Upper lobe of right lung (tissue), 1 donor: Measurements from ENCODE around the gene MAJIN. TPM values are rescaled to one million over a fixed set of nuclear protein-coding genes. Genes with fewer than 3 reads are reported as not detected.

Source experiments
- ATAC-seq: fragments of 200-7000 bp; cut with Tn5 transposase; one replicate; pipeline ENCODE4 v1.9.1; 2020; ENCODE audit warnings: mild to moderate bottlenecking, moderate library complexity
- DNase-seq: peaks from one replicate; pipeline ENCODE4 v3.0.0-alpha.2; 2020
- H3K27ac ChIP-seq: fragments of 200-600 bp; one replicate; pipeline ENCODE4 v1.8.0; 2022
- H3K27me3 ChIP-seq: fragments of 200-600 bp; one replicate; pipeline ENCODE4 v1.8.0; 2022; ENCODE audit warnings: mild to moderate bottlenecking
- H3K36me3 ChIP-seq: fragments of 200-600 bp; one replicate; pipeline ENCODE4 v1.8.0; 2022
- H3K4me1 ChIP-seq: fragments of 200-600 bp; one replicate; pipeline ENCODE4 v1.8.0; 2022
- H3K4me3 ChIP-seq: fragments of 200-600 bp; one replicate; pipeline ENCODE4 v1.8.0; 2022; ENCODE audit warnings: mild to moderate bottlenecking
- H3K9me3 ChIP-seq: fragments of 200-600 bp; one replicate; pipeline ENCODE4 v1.8.0; 2022
- CTCF ChIP-seq: fragments of 200-600 bp; IDR thresholded peaks from one replicate; pipeline ENCODE4 v1.8.0; 2022; ENCODE audit warnings: antibody characterized with exemption
- intact Hi-C: fragments of 100-400 bp; cut with DNase I; formaldehyde crosslinking; loops from one replicate; pipeline ENCODE4 v1.11.0; 2022
- total RNA-seq: library from RNA; stranded (reverse); fragmentation: NEBNext Ultra II Directional; extraction: Animal tissue kit (Norgen Biotek cat#: 25700); gene quantifications from one replicate; pipeline ENCODE4 v1.2.1, GENCODE V29; 2021
- donor health status: DM: no; HTN: yes; CAD: no; lungs with severe emphysema.

MAJIN gene
- total RNA-seq, 1 donor from 2014 or later = not detected

- H3K36me3 ChIP-seq = no peaks in the 10 kb centered on the region
- no peak for TF ChIP-seq CTCF
- no peaks in the 10 kb centered on the region for H3K9me3 ChIP-seq
- intact Hi-C loops = no loop called here
- ATAC-seq (no peak), DNase-seq (no peak)
- no peak overlapping the region for H3K27ac ChIP-seq
- H3K4me3 ChIP-seq = no peak overlapping the region
- no peaks in the 10 kb centered on the region for H3K27me3 ChIP-seq
- peaks cover 5% of the 10 kb centered on the region for H3K4me1 ChIP-seq
These were observed 2.7 kb downstream of the MAJIN start for GRCh38 chr11:64969209-64969608.

GRCh38 chr11:64967375-64967774, 4.5 kb downstream of the MAJIN start:
- peaks cover 5% of the 10 kb centered on the region for H3K4me1 ChIP-seq
- DNase-seq = no peak
- ATAC-seq = no peak
- no peaks in the 10 kb centered on the region for H3K27me3 ChIP-seq
- no peak overlapping the region for H3K27ac ChIP-seq
- no peaks in the 10 kb centered on the region for H3K9me3 ChIP-seq
- H3K36me3 ChIP-seq = no peaks in the 10 kb centered on the region
- TF ChIP-seq CTCF = no peak
- intact Hi-C loops = no loop called here
- H3K4me3 ChIP-seq = no peak overlapping the region

GRCh38 chr11:64963072-64963631, 8.8 kb downstream of the MAJIN start:
- Histone ChIP-seq H3K27me3 (no peaks in the 10 kb centered on the region), H3K9me3 (no peaks in the 10 kb centered on the region), H3K36me3 (no peaks in the 10 kb centered on the region), H3K27ac (no peak overlapping the region), H3K4me3 (no peak overlapping the region), H3K4me1 (no peaks in the 10 kb centered on the region)
- no peak for TF ChIP-seq CTCF
- intact Hi-C loops = no loop called here
- ATAC-seq (no peak), DNase-seq (no peak)

- ATAC-seq (no peak), DNase-seq (no peak)
- no peak for TF ChIP-seq CTCF
- no peak overlapping the region for H3K4me3 ChIP-seq
- H3K4me1 ChIP-seq = no peaks in the 10 kb centered on the region
- H3K27ac ChIP-seq = no peak overlapping the region
- intact Hi-C loops = no loop called here
- H3K27me3 ChIP-seq = no peaks in the 10 kb centered on the region
- no peaks in the 10 kb centered on the region for H3K9me3 ChIP-seq
- H3K36me3 ChIP-seq = no peaks in the 10 kb centered on the region
These were observed 11.2 kb downstream of the MAJIN start for GRCh38 chr11:64960719-64961118.

GRCh38 chr11:64959498-64959897, 12.4 kb downstream of the MAJIN start:
- peaks cover 6% of the 10 kb centered on the region for H3K4me1 ChIP-seq
- intact Hi-C loops = no loop called here
- H3K27me3 ChIP-seq = no peaks in the 10 kb centered on the region
- TF ChIP-seq CTCF = no peak
- ATAC-seq (no peak), DNase-seq (no peak)
- no peak overlapping the region for H3K27ac ChIP-seq
- H3K36me3 ChIP-seq = no peaks in the 10 kb centered on the region
- H3K9me3 ChIP-seq = no peaks in the 10 kb centered on the region
- no peak overlapping the region for H3K4me3 ChIP-seq

GRCh38 chr11:64954201-64954600, 17.7 kb downstream of the MAJIN start:
- Histone ChIP-seq H3K4me3 (no peak overlapping the region), H3K36me3 (no peaks in the 10 kb centered on the region), H3K27ac (no peak overlapping the region), H3K9me3 (no peaks in the 10 kb centered on the region), H3K4me1 (peaks cover 12% of the 10 kb centered on the region), H3K27me3 (no peaks in the 10 kb centered on the region)
- ATAC-seq (no peak), DNase-seq (no peak)
- intact Hi-C loops = no loop called here
- no peak for TF ChIP-seq CTCF
